Panc1 (cell line): ENCODE data around the gene HUS1. TPM values are rescaled to one million over a fixed set of nuclear protein-coding genes. Genes with fewer than 3 reads are reported as not detected.
"Not testable (repeated sequence)": the region's sequence is repeated elsewhere in the genome, so short reads cannot be mapped to it uniquely, and the experiment has no call there.

ENCODE experiments used
- ATAC-seq: fragments of 200-7000 bp; cut with Tn5 transposase; 2 replicates; pipeline ENCODE4 v1.9.1; 2020; ENCODE audit warnings: mild to moderate bottlenecking, moderate library complexity
- BruUV-seq: library from RNA; stranded (reverse); fragments of 400-500 nt; replicated peaks from 2 replicates; lab custom pipeline; 2021; lab: Mats Ljungman, UMichigan
- CTCF ChIA-PET: fragments of 300-600 bp; sonication (Branson Sonifier 250); formaldehyde crosslinking; loops from one replicate; lab custom pipeline; 2022; ENCODE audit warnings: antibody characterized with exemption; lab: Charles Lee
- POLR2A ChIA-PET: fragments of 300-600 bp; sonication (Branson Sonifier 250); formaldehyde crosslinking; loops from one replicate; lab custom pipeline; 2022; ENCODE audit warnings: antibody characterized with exemption; lab: Charles Lee
- DNase-seq: peaks from one replicate; pipeline ENCODE4 v3.0.0-alpha.2; 2010; ENCODE audit warnings: low read depth, low spot score
- H3K27ac ChIP-seq: 2 replicates; pipeline ENCODE4 v1.5.1; 2011; ENCODE audit warnings: mild to moderate bottlenecking, low read length, inconsistent platforms
- H3K27me3 ChIP-seq: fragments of 200-500 bp; sonication (Bioruptor generic); 2 replicates; pipeline ENCODE4 v1.6.0; 2014; ENCODE audit warnings: low read length, inconsistent platforms; ENCODE audit not compliant: control insufficient read depth, insufficient read depth
- H3K36me3 ChIP-seq: fragments of 200-500 bp; sonication (Bioruptor generic); 2 replicates; pipeline ENCODE4 v1.5.1; 2014; ENCODE audit warnings: inconsistent platforms, mild to moderate bottlenecking, low read length, moderate library complexity; ENCODE audit not compliant: control insufficient read depth, insufficient read depth
- H3K4me1 ChIP-seq: 2 replicates; pipeline ENCODE4 v1.5.1; 2011; ENCODE audit warnings: inconsistent platforms, mild to moderate bottlenecking, low read length, moderate library complexity; ENCODE audit not compliant: control insufficient read depth, insufficient read depth
- H3K4me3 ChIP-seq, 2 experiments: 2 replicates each; pipeline ENCODE4 v1.5.1; 2011 to 2012; ENCODE audit warnings: low read depth in 2 of 2, low read length in 2 of 2, mild to moderate bottlenecking in 2 of 2, inconsistent platforms in 1 of 2, moderate library complexity in 1 of 2
- H3K9me3 ChIP-seq: fragments of 200-500 bp; sonication (Bioruptor generic); 2 replicates; pipeline ENCODE4 v1.5.1; 2014; ENCODE audit warnings: low read depth, mild to moderate bottlenecking, inconsistent platforms, low read length, moderate library complexity; ENCODE audit not compliant: control insufficient read depth, insufficient read depth
- POLR2AphosphoS5 ChIP-seq: IDR thresholded peaks from 2 replicates; pipeline ENCODE4 v1.6.1; 2012; ENCODE audit warnings: mild to moderate bottlenecking, low read depth, low read length, moderate library complexity
- REST ChIP-seq, 2 experiments: IDR thresholded peaks; 2 replicates each; pipeline ENCODE4 v1.6.1; 2011 to 2012; ENCODE audit warnings: low read depth in 2 of 2, control low read depth in 1 of 2, low read length in 1 of 2, mild to moderate bottlenecking in 1 of 2, moderate library complexity in 1 of 2; ENCODE audit not compliant: insufficient read depth in 1 of 2
- SIN3A ChIP-seq: IDR thresholded peaks from 2 replicates; pipeline ENCODE4 v1.6.1; 2012; ENCODE audit warnings: low read depth, mild to moderate bottlenecking, low read length, moderate library complexity, borderline replicate concordance; ENCODE audit not compliant: insufficient read depth
- TCF7L2 ChIP-seq: IDR thresholded peaks from 2 replicates; pipeline ENCODE4 v1.6.1; 2011; ENCODE audit warnings: mild to moderate bottlenecking, low read depth, low read length, inconsistent platforms
- in situ Hi-C: cut with HindIII; loops from 2 replicates; pipeline ENCODE4 v1.10.0; 2016; ENCODE audit warnings: low sequenced_read_pairs, low pct_unique_long_range_greater_than_20kb
- intact Hi-C: fragments of 100-400 bp; cut with micrococcal nuclease; formaldehyde crosslinking; loops from one replicate; pipeline ENCODE4 v1.10.0; 2022; ENCODE audit not compliant: unreplicated experiment
- total RNA-seq: library from RNA; stranded (reverse); gene quantifications from one replicate; pipeline ENCODE4 v1.2.1, GENCODE V29; 2021; ENCODE audit not compliant: unreplicated experiment
- TF ChIP-seq, protein P1 (sequence below): fragments of 450-650 bp; IDR thresholded peaks from 2 replicates; pipeline ENCODE4 v1.5.1; 2017; ENCODE audit warnings: mild to moderate bottlenecking

The HUS1 gene
- total RNA-seq, 1 experiment from 2014 or later = 72.7 TPM

GRCh38 chr7:48000164-48000563, 20.7 kb upstream of the HUS1 start:
- H3K4me1 ChIP-seq, in situ Hi-C loops, DNase-seq, H3K4me3 ChIP-seq, H3K27ac ChIP-seq, intact Hi-C loops, H3K9me3 ChIP-seq, BruUV-seq, H3K27me3 ChIP-seq, H3K36me3 ChIP-seq: not testable (repeated sequence)
- POLR2A ChIA-PET = interaction anchor here (0.6 kb wide), 1 partner anchor 36 kb away, joined by 3 read pairs; no protein-coding TSS in a partner anchor
- CTCF ChIA-PET = interaction anchor here (0.7 kb wide), 1 partner anchor 49 kb away, joined by 7 read pairs; no protein-coding TSS in a partner anchor
- peak; percentile 58; the same call in 1 of the 2 replicates for ATAC-seq

DNA sequence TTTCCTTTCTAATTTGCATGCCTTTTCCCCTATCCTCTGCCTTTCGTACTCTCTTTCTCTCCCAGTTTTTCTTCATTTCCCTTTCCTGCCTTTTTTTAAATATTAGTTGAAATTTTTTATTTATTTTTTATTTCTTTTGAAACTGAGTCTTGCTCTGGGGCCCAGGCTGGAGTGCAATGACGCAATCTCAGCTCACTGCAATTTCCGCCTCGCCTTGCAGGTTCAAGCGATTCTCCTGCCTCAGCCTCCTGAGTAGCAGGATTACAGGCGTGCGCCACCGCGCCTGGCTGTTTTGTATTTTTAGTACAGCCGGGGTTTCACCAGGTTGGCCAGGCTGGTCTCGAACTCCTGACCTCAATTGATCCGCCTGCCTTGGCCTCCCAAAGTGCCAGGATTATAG, 20.0 kb upstream of the HUS1 start:
- no peak overlapping the region for H3K27ac ChIP-seq
- BruUV-seq = no TSS peak

GRCh38 chr7:47992446-47992845, 13.0 kb upstream of the HUS1 start:
- no peak for ATAC-seq
- no peak for DNase-seq

More for the DNA sequence above, 20.0 kb upstream of the HUS1 start:
- Histone ChIP-seq H3K9me3 (no peaks in the 10 kb centered on the region), H3K4me3 (no peak overlapping the region), H3K36me3 (no peaks in the 10 kb centered on the region), H3K4me1 (0 out of 2 replicates have a peak, but pooled peaks cover under 1% of the 10 kb centered on the region), H3K27me3 (no peaks in the 10 kb centered on the region)
- DNase-seq (no peak), ATAC-seq (no peak)
- no peak for TF ChIP-seq POLR2AphosphoS5
- no peak for TF ChIP-seq TCF7L2
- CTCF ChIA-PET = no interaction called here
- intact Hi-C loops (no loop called here), in situ Hi-C loops (loop anchor here (10.0 kb wide), 1 partner anchor 75 kb away; no protein-coding TSS in a partner anchor)
- POLR2A ChIA-PET = interaction anchor here (0.6 kb wide), 1 partner anchor 768 kb away, joined by 3 read pairs; no protein-coding TSS in a partner anchor

More at GRCh38 chr7:47992446-47992845, 13.0 kb upstream of the HUS1 start:
- ChIA-PET CTCF (interaction anchor here (0.7 to 2.2 kb wide), 5 partner anchors 23 to 162 kb away, joined by 3 to 22 read pairs (median 5); no protein-coding TSS in a partner anchor), POLR2A (no interaction called here)
- no peak for TF ChIP-seq TCF7L2
- TF ChIP-seq, protein P1, sequence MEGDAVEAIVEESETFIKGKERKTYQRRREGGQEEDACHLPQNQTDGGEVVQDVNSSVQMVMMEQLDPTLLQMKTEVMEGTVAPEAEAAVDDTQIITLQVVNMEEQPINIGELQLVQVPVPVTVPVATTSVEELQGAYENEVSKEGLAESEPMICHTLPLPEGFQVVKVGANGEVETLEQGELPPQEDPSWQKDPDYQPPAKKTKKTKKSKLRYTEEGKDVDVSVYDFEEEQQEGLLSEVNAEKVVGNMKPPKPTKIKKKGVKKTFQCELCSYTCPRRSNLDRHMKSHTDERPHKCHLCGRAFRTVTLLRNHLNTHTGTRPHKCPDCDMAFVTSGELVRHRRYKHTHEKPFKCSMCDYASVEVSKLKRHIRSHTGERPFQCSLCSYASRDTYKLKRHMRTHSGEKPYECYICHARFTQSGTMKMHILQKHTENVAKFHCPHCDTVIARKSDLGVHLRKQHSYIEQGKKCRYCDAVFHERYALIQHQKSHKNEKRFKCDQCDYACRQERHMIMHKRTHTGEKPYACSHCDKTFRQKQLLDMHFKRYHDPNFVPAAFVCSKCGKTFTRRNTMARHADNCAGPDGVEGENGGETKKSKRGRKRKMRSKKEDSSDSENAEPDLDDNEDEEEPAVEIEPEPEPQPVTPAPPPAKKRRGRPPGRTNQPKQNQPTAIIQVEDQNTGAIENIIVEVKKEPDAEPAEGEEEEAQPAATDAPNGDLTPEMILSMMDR = no peak
- no peak for TF ChIP-seq SIN3A
- TF ChIP-seq POLR2AphosphoS5 = no peak
- no peak for TF ChIP-seq REST (IDR thresholded peaks at IDR 0.05; ENCODE audit: insufficient read depth in 1 of 2, low read depth in 2 of 2, low read length in 1 of 2)
- Histone ChIP-seq H3K36me3 (no peaks in the 10 kb centered on the region), H3K27ac (peak overlapping the region; percentile 96), H3K27me3 (no peaks in the 10 kb centered on the region), H3K9me3 (no peaks in the 10 kb centered on the region), H3K4me3 (peak overlapping the region; percentile 44 to 56), H3K4me1 (peaks cover 22% of the 10 kb centered on the region)
- intact Hi-C loops (loop anchor here (5.0 kb wide), 2 partner anchors 95 to 160 kb away; partner anchors contain the start of gene UPP1), in situ Hi-C loops (loop anchor here (10.0 kb wide), 1 partner anchor 82 kb away; no protein-coding TSS in a partner anchor)
- BruUV-seq = no TSS peak
